ENCODE data around the gene DIS3L2.
"Not testable (repeated sequence)": the region's sequence is repeated elsewhere in the genome, so short reads cannot be mapped to it uniquely, and the experiment has no call there.

Gene DIS3L2

DNA sequence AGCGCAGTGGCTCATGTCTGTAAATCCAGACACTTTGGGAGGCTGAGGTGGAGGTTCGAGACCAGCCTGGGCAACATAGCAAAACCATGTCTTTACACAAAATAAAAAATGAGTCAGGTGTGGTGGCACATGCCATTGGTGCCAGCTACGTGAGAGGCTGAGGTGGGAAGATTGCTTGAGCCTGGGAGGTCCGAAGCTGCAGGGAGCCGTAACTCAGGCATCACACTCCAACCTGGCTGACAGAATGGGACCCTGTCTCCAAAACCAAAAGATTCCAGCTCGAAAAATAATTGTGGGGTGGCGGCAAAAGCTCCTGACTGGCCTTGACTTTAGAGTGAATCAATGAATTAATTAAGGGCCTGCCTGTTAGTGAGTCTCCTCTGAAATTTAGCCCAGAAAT is 415.8 kb downstream of the DIS3L2 start:
- no peak for DNase-seq

- DNase-seq, result no peak
These were observed 416.6 kb downstream of the DIS3L2 start for GRCh38 chr2:232377841-232378734.

DNA sequence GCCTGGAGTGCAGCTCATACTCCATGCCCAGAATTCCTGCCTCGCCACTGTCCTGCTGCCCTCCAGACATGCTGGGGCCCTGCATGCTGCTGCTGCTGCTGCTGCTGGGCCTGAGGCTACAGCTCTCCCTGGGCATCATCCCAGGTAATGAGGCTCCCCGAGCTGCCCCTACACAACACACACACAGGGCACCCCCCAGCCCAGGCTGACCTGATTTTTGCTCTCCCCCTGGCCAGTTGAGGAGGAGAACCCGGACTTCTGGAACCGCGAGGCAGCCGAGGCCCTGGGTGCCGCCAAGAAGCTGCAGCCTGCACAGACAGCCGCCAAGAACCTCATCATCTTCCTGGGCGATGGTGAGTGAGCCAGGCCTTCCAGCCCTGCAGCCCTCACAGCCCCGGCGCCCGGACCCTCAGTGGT is 417.2 kb downstream of the DIS3L2 start, which contains the start of gene ALPP:
ALPP (plus strand) TSS at position 17 of the 417 bp plus-strand sequence; CDS start at position 69, 52 bp downstream.
- DNase-seq, result not testable (repeated sequence)

DNA sequence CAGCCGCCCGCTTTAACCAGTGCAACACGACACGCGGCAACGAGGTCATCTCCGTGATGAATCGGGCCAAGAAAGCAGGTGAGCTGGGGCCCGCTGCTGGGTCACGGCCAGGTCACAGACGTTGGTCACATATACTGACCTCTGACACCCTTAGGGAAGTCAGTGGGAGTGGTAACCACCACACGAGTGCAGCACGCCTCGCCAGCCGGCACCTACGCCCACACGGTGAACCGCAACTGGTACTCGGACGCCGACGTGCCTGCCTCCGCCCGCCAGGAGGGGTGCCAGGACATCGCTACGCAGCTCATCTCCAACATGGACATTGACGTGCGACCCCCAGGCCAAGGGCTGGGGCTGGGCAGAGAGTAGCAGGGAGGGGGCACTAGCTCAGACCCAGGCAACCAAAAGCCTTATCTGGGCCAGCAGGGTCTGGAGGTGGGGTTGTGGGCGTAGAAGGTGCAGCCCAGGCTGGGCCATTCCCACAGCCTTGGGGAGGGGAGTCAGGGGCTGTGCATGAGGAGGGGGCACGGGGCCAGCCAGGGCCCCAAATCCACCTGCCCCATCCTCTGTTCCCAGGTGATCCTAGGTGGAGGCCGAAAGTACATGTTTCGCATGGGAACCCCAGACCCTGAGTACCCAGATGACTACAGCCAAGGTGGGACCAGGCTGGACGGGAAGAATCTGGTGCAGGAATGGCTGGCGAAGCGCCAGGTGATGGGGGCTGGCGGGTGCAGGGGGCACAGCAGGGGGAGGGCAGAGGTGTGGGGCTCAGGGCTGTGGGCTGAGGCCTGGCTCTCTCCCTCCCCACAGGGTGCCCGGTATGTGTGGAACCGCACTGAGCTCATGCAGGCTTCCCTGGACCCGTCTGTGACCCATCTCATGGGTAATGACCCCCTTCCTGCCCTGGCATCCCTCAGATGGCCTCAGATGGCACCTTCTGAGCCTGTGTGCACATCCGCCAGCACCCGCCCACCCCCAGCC is 418.4 kb downstream of the DIS3L2 start:
- DNase-seq, result not testable (repeated sequence)

GRCh38 chr2:232381204-232382031 is 419.9 kb downstream of the DIS3L2 start:
- DNase-seq, result not testable (repeated sequence)

- no peak for DNase-seq
These were observed 421.1 kb downstream of the DIS3L2 start for GRCh38 chr2:232382331-232383225.

DNA sequence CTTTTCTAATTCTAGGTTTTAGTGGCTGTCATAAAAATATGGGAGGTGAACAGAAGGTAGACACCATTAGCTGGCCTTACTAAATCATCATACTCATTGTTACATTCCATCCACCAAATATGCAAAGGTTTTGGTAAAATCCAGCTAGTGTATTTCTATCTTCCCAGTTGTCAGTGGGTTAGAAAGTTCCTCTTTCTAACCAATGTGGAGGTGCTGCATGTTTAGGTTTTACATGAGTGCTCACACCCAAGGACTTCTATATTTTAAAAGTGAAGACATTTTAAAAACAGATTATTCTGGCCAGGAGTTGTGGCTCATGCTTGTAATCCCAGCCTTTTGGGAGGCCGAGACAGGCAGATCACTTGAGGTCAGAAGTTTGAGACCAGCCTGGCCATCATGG is 423.0 kb downstream of the DIS3L2 start:
- DNase-seq, result no peak

GRCh38 chr2:232385058-232385457 is 423.5 kb downstream of the DIS3L2 start:
- not testable (repeated sequence) for DNase-seq

DNA sequence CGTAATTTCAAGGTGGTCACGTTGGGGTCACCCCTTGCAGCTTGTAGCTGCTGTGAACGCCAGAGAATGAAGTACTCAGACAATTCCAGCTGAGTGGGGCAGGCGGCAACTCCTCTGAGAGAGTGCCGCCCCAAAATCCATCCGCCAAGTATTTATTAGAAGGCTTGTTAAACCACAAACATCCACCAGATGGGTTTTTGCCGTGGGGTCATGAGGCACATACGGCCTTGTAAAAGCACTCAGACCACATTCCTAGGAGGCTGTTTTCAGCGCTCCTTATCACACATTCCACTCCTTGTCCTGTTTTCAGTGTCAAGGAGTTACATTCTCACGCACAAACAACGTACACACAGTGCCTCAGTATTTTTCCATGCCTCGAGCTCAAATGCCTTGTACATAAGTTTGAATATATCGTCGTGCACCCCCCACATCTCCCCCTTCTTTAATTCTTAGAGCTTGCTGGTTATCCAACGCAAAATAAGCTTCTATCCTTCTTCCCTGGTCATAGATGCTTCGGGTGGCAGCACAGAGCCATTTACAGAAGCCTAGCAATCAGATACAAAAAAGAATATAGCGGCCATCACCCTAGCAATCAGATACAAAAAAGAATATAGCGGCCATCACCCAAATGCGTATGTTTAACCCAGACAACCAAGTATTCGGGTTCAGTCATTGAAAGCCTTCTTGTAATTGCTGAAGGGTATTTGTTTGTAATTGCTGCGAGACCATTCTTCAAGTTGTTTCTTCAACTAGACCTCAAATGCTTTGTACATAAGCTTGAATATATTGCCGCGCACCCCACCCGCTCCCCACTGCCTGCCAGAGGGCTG is 424.4 kb downstream of the DIS3L2 start:
- DNase-seq, result no peak

DNA sequence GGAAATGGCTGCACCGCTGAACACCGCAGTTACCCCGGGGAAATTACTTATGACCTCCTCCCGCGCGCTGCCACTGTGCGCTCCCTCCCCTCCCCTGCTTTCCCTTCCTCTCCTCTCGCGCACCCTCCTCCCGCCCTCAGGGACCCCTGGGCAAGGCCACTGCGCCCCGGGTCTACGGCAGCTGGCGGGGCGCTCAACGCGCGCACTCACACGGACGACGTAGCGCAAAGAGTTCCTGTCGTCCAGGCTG is 424.9 kb downstream of the DIS3L2 start:
- DNase-seq, result no peak

Data from activated CD8-positive, alpha-beta memory T cell treated with anti-CD3 and anti-CD28 coated beads for 24 hours (primary cell).